Heart left ventricle (tissue), 16 donors: ENCODE measurements around the gene FAM210A. TPM values are rescaled to one million over a fixed set of nuclear protein-coding genes. Genes with fewer than 3 reads are reported as not detected.
A peak's percentile ranks its signal among the peaks of the same experiment; 100 is the strongest.

ENCODE experiments used
- ATAC-seq, 4 donors: fragments of 200-7000 bp; cut with Tn5 transposase; one replicate each; pipeline ENCODE4 v1.9.1; 2020 to 2022; ENCODE audit warnings: moderate library complexity in 4 of 4, mild to moderate bottlenecking in 3 of 4, moderate number of reproducible peaks in 1 of 4
- DNase-seq, 5 donors: peaks; one replicate each; pipeline ENCODE4 v3.0.0-alpha.2; 2020
- H3K27ac ChIP-seq, 12 donors: fragments of 200-600 bp; sonication (generic) in 4 of 12; one replicate each; pipeline versions ENCODE4 v1.5.0 to v1.8.0; 2016 to 2022; ENCODE audit warnings: mild to moderate bottlenecking in 2 of 12
- H3K27me3 ChIP-seq, 9 donors: fragments of 200-600 bp; sonication (generic) in 2 of 9; one replicate each; pipeline versions ENCODE4 v1.5.1 to v1.8.0; 2016 to 2022; ENCODE audit warnings: mild to moderate bottlenecking in 3 of 9
- H3K36me3 ChIP-seq, 9 donors: fragments of 200-600 bp; sonication (generic) in 2 of 9; one replicate each; pipeline versions ENCODE4 v1.5.0 to v1.8.0; 2018 to 2022; ENCODE audit warnings: mild to moderate bottlenecking in 2 of 9
- H3K4me1 ChIP-seq, 12 donors: fragments of 200-600 bp; sonication (generic) in 4 of 12; one replicate each; pipeline versions ENCODE4 v1.5.0 to v1.8.0; 2016 to 2022; ENCODE audit warnings: mild to moderate bottlenecking in 3 of 12
- H3K4me3 ChIP-seq, 12 donors: fragments of 200-600 bp; sonication (generic) in 4 of 12; one replicate each; pipeline versions ENCODE4 v1.5.0 to v1.8.0; 2017 to 2022; ENCODE audit warnings: mild to moderate bottlenecking in 9 of 12, moderate library complexity in 4 of 12
- H3K9me3 ChIP-seq, 12 donors: fragments of 200-600 bp; sonication (generic) in 4 of 12; one replicate each; pipeline versions ENCODE4 v1.5.0 to v1.8.0; 2016 to 2022; ENCODE audit warnings: mild to moderate bottlenecking in 1 of 12
- CTCF ChIP-seq, 12 donors: fragments of 200-600 bp; sonication (generic) in 4 of 12; IDR thresholded peaks; one replicate each; pipeline versions ENCODE4 v1.5.0 to v1.8.0; 2018 to 2022; ENCODE audit warnings: antibody characterized with exemption in 12 of 12, mild to moderate bottlenecking in 5 of 12
- POLR2A ChIP-seq, 2 donors: fragments of 450-650 bp; IDR thresholded peaks; one replicate each; pipeline ENCODE4 v1.6.1; 2017; ENCODE audit warnings: antibody characterized with exemption in 2 of 2, mild to moderate bottlenecking in 2 of 2, moderate library complexity in 2 of 2
- WGBS, 4 donors: extraction: QIAGEN DNeasy Blood & Tissue Kit in 2 of 4; methylation state at CpG; one replicate each; pipeline versions ENCODE4 v1.1.5 to v1.1.7; 2013 to 2018; 5-methylcytosine and 5-hydroxymethylcytosine counted together
- intact Hi-C, 10 donors: fragments of 100-400 bp; cut with DNase I; formaldehyde crosslinking; loops; one replicate each; pipeline versions ENCODE4 v1.11.1 to v1.14.2; 2022
- polyA plus RNA-seq, 2 donors: library from polyadenylated mRNA; stranded (reverse); fragments of 200-250 nt; gene quantifications; one replicate each; pipeline ENCODE4 v1.2.3, GENCODE V29; 2013
- total RNA-seq, 9 donors: library from RNA; depleted of rRNA in 2 of 9; stranded (reverse); fragments of >200 nt in 2 of 9; fragmentation: NEBNext Ultra II Directional in 3 of 9; extraction: Animal tissue kit (Norgen Biotek cat#: 25700) in 3 of 9; gene quantifications; one replicate each; pipeline versions ENCODE4 v1.1.0 to v1.2.4, GENCODE V29; 2016 to 2023
- donor health status: ischemic (EF 13 %, LVEDD 7.1; RV severe dilation, severe dysfunction).
- donor health status: healthy with polysubstance abuse.
- donor health status: DM: no; HTN: yes; CAD: no.
- donor health status: DM: no; HTN: no; CAD: no.
- donor health status: ischemic (EF 25% LVEDD 6.9; RV normal size, moderate dysfunction).
- donor health status: ischemic (EF 25% LVEDD 5.7; RV mildly dilated, moderate dysfunction).
- donor health status: healthy.
- donor health status: DM: yes; HTN: yes; CAD: no.
- donor health status: ischemic (EF 35%, LVEDD 5.7; RV mildly dilated, moderate dysfunction).
- donor health status: nonischemic (EF 11% LVEDD 7.7; RV severe dilation, severe dysfunction).
- donor health status: DM: yes; HTN: yes; CAD: no.
- donor health status: PGD.
- donor health status: ischemic (EF 29% LVEDD 5.4; RV normal size, mild dysfunction).
- donor health status: nonischemic (EF 23%, LVEDD 6.1; RV moderate dilation, normal function).

The FAM210A gene
- total and polyA plus RNA-seq, 11 donors: 14.0 to 66.4 (median 48.1) TPM

- no peaks in the 10 kb centered on the region for H3K27me3 ChIP-seq
- TF ChIP-seq CTCF (IDR thresholded peaks at IDR 0.05) (no peak), POLR2A (IDR thresholded peaks at IDR 0.05) (no peak)
- intact Hi-C loops: loop anchor here in 4 of 10 donors (5.0 to 10.0 kb wide), 4 partner anchors 53 to 183 kb away; no protein-coding TSS in a partner anchor
- WGBS, 4 donors: 86 to 90% (median 89%) methylated on average over 9 of the region's 9 CpGs
- no peaks in the 10 kb centered on the region for H3K9me3 ChIP-seq
- peaks cover 3 to 53% (median 25%) of the 10 kb centered on the region in 12 donors for H3K4me1 ChIP-seq
- ATAC-seq (no peak), DNase-seq (no peak)
- H3K36me3 ChIP-seq: peaks cover 0 to 14% (median 0%) of the 10 kb centered on the region in 9 donors
- H3K4me3 ChIP-seq: no peak overlapping the region
- no peak overlapping the region for H3K27ac ChIP-seq
These were observed 108.4 kb downstream of the FAM210A start for GRCh38 chr18:13617826-13618515.

GRCh38 chr18:13616525-13617035 lies 109.8 kb downstream of the FAM210A start:
- H3K36me3 ChIP-seq: peaks cover 0 to 5% (median 0%) of the 10 kb centered on the region in 9 donors
- no peak overlapping the region for H3K4me3 ChIP-seq
- peaks cover 3 to 67% (median 30%) of the 10 kb centered on the region in 12 donors for H3K4me1 ChIP-seq
- 94 to 98% (median 95%) methylated on average over 8 to 15 of the region's 15 CpGs for WGBS, 4 donors
- TF ChIP-seq POLR2A (IDR thresholded peaks at IDR 0.05): no peak
- no peak for TF ChIP-seq CTCF (IDR thresholded peaks at IDR 0.05)
- no peak for DNase-seq
- no peaks in the 10 kb centered on the region for H3K9me3 ChIP-seq
- no peaks in the 10 kb centered on the region for H3K27me3 ChIP-seq
- H3K27ac ChIP-seq: peak overlapping the region in 3 of 12 donors; percentile 78 to 93 (median 84)
- intact Hi-C loops: loop anchor here in 4 of 10 donors (5.0 to 10.0 kb wide), 4 partner anchors 52 to 182 kb away; no protein-coding TSS in a partner anchor
- ATAC-seq: no peak

- ATAC-seq (no peak), DNase-seq (no peak)
- WGBS, 4 donors: 68 to 81% (median 79%) methylated on average over 5 of the region's 5 CpGs
- Histone ChIP-seq H3K4me3 (no peak overlapping the region), H3K27ac (peak overlapping the region in 9 of 12 donors; percentile 27 to 93 (median 84)), H3K36me3 (peaks cover 0 to under 1% (median 0%) of the 10 kb centered on the region in 9 donors), H3K4me1 (peaks cover 3 to 73% (median 34%) of the 10 kb centered on the region in 12 donors), H3K9me3 (no peaks in the 10 kb centered on the region), H3K27me3 (no peaks in the 10 kb centered on the region)
- intact Hi-C loops: loop anchor here in 4 of 10 donors (5.0 to 10.0 kb wide), 4 partner anchors 51 to 181 kb away; no protein-coding TSS in a partner anchor
- TF ChIP-seq CTCF (IDR thresholded peaks at IDR 0.05) (no peak), POLR2A (IDR thresholded peaks at IDR 0.05) (no peak)
These were observed 110.3 kb downstream of the FAM210A start for GRCh38 chr18:13616041-13616440.

- peak in 3 of 4 donors; percentile 46 to 60 (median 58) for ATAC-seq
- Histone ChIP-seq H3K27ac (peak overlapping the region; percentile 27 to 93 (median 83)), H3K36me3 (no peaks in the 10 kb centered on the region), H3K4me1 (peaks cover 3 to 79% (median 40%) of the 10 kb centered on the region in 12 donors), H3K27me3 (no peaks in the 10 kb centered on the region), H3K9me3 (no peaks in the 10 kb centered on the region), H3K4me3 (peak overlapping the region in 1 of 12 donors; percentile 17)
- DNase-seq: no peak
- intact Hi-C loops: loop anchor here in 4 of 10 donors (5.0 to 10.0 kb wide), 4 partner anchors 51 to 181 kb away; no protein-coding TSS in a partner anchor
- TF ChIP-seq CTCF (IDR thresholded peaks at IDR 0.05) (no peak), POLR2A (IDR thresholded peaks at IDR 0.05) (no peak)
- WGBS, 4 donors: 32 to 54% (median 47%) methylated on average over 8 of the region's 8 CpGs
These were observed 110.9 kb downstream of the FAM210A start for GRCh38 chr18:13615432-13615861.
